ENCODE data around the gene CPLX3.

Gene CPLX3

DNA sequence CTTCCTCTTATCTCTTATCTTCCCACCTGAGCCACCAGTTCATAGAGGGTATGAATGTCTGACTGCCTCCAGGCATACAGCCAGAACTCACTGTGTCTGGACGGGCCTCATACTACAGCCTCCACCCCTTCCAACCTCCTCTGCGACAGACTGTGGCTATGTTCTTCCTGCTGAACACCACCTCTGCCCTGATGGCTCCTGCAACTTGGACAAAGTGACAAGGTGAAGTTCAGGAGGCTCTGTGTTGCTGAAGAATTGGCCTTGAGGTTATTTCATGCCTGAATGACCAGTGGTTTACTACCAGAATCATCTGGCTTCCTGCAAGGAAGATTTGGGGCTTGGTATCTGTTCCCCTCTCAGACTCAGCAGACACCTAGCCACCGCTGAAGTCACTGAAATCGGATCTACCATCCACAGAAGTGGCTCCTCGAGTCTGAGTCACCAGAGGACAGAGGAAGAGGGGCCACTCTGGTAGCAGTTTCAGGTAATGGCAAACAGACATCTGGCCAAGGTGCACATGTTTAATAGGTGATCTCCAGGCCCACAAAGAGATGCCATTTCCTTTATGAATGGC lies 30.7 kb downstream of the CPLX3 start:
- in situ Hi-C loops (cut with HindIII; ENCODE audit: low pct_ligation_motif_present, low pct_unique_long_range_greater_than_20kb, low sequenced_read_pairs): no loop called here

DNA sequence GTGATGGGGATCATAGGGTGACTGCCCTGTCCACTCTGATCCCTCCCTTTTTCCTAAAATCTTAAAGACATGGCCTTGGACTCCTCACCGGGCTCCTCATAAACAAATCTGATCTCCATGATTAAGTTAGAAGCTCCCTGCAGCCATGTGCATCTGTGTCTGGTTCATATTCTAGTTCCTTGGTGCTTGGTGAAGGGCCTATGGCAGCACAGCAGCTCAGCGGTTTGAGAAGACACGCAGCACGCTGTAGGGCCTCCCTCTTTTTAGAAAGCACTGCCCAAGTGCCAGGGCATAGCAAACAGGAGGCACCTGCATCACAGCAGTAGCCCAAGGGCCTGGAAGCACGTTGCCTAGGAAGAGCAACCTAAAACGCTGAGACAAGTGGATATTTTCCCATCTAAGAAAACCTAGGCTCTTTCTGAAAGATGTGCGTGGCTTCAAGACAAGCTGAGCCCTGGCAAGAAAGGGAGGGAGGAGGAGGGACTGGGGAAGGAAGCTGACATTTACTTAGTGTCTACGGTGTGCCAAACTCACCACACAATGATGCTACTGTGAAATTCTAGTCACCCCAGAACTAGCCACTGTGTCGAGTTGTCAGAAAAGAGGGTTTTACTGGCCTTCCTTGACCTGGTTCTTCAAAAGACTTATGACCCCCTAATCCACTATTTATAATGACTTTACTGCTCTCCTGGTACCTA lies 31.4 kb downstream of the CPLX3 start:
- in situ Hi-C loops (cut with HindIII; ENCODE audit: low pct_ligation_motif_present, low pct_unique_long_range_greater_than_20kb, low sequenced_read_pairs): no loop called here
- DNase-seq: no peak

More for the DNA sequence above, 30.7 kb downstream of the CPLX3 start:
- DNase-seq: no peak

DNA sequence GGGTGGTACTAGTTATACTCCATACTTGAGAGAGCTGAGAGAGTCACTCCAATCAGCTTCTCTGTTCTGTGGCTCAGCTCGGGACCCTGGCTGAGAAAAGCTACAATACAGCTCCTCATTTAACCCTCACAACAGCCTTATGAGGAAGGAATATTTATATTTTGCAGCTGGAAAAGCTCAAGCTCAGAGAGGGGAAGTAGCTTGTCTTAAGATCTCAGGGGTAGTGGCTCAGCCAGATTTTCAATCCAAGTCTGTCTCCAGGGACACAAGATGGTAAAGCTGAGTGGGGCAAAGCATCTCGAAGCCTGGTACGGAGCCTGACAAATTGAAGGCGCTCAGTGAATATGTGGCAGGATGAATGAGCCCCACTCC lies 31.9 kb downstream of the CPLX3 start:
- no peak for DNase-seq
- in situ Hi-C loops (cut with HindIII; ENCODE audit: low pct_ligation_motif_present, low pct_unique_long_range_greater_than_20kb, low sequenced_read_pairs): no loop called here

DNA sequence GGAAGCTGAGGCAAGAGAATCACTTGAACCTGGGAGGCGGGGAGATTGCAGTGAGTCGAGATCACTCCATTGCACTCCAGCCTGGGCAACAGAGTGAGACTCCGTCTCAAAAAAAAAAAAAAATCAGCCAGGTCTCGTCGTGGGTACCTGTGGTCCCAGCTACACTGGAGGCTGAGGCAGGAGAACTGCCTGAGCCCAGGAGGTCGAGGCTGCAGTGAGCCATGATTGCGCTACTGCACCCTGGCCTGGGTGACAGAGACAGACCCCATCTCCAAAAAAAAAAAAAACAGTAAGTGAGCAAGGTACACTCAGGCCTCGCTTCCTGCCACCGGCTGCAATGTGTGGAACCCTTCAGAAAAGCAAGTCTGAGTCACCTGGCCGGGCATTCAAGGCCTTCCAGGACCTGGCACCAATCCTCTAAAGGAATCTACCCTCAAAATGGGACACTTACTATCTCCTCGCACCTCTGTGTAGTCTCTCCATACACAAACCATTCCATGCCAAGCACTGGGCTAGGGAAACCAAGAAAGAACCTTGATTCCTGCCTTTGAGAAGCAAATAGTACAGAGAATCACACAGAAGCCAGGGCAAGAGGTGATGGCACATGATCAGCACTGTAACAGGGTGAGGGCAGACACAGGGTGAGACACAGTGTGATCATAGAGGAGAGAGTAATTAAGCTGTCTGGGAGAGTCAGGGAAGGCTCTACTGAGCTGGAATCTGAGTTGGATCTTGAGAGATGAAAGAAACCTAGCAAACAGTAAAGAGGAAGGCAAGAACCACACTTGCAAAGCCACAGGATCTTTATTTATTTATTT lies 37.0 kb downstream of the CPLX3 start:
- in situ Hi-C loops (cut with HindIII; ENCODE audit: low pct_ligation_motif_present, low pct_unique_long_range_greater_than_20kb, low sequenced_read_pairs): no loop called here
- DNase-seq: peak; percentile 53

DNA sequence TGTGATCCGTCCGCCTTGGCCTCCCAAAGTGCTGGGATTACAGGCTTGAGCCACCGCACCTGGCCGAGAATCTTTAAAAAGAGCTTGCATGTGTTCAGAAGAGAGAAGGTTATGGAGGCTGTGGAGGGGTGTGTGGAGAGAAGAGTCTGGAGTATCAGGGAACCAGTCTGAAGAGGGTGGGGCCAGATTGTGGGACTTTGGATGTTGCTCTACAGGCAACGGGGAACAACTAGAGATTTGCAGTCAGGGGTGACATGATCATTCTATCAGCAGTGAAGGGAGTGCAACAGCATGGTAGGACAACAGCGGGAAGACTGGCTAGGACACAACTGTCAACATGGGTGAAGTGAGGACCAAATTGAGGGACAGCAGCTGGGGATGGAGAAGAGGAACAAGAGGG lies 37.9 kb downstream of the CPLX3 start:
- in situ Hi-C loops (cut with HindIII; ENCODE audit: low pct_ligation_motif_present, low pct_unique_long_range_greater_than_20kb, low sequenced_read_pairs): no loop called here
- DNase-seq: no peak

DNA sequence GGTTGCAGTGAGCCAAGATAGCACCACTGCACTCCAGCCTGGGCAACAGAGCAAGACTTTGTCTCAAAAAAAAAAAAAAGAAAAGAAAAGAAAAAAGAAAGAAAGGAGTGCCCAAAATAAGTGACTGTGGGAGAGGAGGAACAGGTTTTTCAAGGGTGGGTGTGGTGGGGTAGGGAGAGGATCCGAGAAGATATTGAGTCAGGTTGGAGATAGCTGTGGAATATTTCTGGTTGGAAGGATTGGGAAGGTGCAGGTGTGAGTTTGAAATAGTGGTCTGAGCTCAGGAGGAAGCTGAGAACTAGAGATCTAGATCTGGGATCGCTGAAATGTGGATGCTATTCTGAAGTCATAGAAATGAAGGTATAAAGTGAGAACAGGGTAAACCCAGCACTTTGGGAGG lies 38.9 kb downstream of the CPLX3 start:
- in situ Hi-C loops (cut with HindIII; ENCODE audit: low pct_ligation_motif_present, low pct_unique_long_range_greater_than_20kb, low sequenced_read_pairs): no loop called here
- no peak for DNase-seq

DNA sequence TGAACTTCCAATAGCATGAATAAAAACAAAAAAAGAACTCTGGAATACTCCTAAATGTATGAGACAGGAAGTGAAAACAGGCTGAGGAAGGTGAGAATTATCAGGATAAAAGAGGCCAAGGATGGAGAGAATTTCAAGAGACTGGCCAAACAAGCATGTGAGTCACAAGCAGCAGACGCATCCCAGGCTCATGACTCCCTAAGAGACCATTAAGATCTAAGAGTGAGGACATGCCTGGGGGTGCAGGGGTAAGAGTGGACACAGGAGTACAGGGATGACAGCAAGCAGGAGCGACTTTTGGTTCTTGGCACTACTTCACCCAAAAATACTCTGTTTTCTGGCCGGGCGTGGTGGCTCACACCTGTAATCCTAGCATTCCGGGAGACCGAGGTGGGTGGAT lies 39.7 kb downstream of the CPLX3 start:
- in situ Hi-C loops (cut with HindIII; ENCODE audit: low pct_ligation_motif_present, low pct_unique_long_range_greater_than_20kb, low sequenced_read_pairs): no loop called here
- peak; percentile 64 for DNase-seq

DNA sequence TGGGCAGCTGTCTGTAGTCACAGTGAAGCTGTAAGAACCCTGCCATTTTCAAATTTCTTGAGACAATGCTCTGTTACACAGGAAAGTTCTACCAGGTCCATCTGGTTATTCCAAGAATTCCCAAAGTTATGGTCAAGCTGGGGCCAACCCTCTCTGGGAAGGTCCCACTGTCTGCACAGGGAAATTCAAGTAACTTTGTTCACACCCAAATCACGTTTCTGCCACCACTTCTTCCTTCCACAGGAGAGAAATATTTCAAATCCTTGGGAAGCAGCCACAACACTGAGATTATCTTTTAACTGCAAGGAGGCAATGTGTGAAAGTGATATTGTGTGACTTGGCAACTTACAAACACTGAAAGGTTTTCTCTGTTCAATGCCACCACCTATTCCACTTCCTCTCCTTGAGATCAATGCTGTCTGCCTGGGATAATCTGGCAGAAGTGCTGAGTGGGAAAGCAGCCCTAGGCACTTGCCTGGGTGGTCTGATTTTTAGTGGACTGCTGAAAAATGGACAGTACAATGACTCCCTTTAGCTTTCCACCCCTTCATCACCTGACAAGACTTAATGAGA lies 41.1 kb downstream of the CPLX3 start:
- DNase-seq: no peak
- in situ Hi-C loops (cut with HindIII; ENCODE audit: low pct_ligation_motif_present, low pct_unique_long_range_greater_than_20kb, low sequenced_read_pairs): no loop called here

DNA sequence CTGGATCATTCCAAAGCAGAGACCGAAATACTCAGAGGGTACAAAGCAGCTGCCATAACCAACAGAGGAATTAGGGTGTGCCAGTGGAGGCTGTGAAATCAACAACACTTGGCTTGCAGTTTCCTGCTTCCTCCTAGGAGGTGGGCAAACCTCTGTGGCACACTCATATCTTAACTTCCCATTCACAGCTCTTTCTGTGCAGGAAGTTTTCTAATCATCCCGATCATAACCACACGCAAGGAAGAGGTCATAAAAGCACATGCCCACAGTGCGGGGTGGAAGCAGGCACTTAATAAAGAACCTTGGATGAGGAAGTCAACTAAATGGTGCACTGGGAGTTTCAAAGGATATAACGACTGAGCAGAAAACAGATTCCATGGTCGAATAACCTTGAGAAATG lies 41.6 kb downstream of the CPLX3 start:
- DNase-seq: no peak
- in situ Hi-C loops (cut with HindIII; ENCODE audit: low pct_ligation_motif_present, low pct_unique_long_range_greater_than_20kb, low sequenced_read_pairs): no loop called here

DNA sequence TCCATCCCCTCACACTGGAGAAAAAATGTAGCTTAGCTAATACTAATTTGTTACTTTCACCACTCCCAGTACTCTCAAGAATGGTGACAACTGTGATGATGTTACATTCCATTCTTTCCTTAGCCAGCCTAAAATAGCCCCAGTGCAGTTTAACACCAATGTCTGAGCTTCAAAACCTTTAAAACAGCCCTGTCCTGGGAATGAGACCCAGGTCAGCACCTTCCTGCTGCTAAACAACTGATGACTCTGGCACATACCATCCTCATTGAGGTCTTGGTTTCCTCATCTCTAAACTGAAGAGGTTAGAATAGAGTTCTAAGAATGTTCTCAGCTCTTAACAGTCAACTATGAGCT lies 42.9 kb downstream of the CPLX3 start:
- in situ Hi-C loops (cut with HindIII; ENCODE audit: low pct_ligation_motif_present, low pct_unique_long_range_greater_than_20kb, low sequenced_read_pairs): no loop called here
- no peak for DNase-seq

DNA sequence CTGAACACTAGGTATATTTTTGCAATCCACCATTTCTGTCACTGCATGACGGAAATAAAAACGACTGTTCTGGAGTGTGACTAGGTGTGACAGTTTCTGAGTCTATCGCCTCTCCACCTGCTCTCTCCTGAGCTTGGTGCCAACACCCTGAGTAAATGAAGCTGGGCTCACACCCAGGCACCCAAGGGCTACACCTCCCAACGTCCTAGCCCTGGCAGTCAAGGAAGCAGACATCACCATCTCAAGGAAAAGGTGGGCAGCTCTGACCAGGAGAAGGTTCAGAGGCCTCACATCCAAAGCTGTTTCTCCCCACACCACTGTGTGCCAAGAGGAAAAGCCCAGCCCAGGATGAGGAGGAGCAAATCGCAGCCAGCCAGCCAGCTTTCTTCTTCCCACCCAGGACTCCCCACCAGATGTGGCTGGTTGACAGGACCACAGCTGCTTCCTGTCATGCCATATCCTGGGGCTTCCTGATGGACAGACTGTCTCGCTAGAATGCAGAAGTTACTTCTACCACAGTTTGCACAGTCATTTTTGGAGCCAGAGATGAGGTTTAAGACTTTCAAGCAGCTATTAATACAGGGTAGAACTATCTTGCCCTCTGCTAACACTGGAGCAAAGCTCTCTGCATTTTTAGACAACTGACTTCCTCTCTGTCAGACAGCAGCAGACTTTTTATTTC lies 43.4 kb downstream of the CPLX3 start:
- DNase-seq: no peak
- in situ Hi-C loops (cut with HindIII; ENCODE audit: low pct_ligation_motif_present, low pct_unique_long_range_greater_than_20kb, low sequenced_read_pairs): no loop called here

DNA sequence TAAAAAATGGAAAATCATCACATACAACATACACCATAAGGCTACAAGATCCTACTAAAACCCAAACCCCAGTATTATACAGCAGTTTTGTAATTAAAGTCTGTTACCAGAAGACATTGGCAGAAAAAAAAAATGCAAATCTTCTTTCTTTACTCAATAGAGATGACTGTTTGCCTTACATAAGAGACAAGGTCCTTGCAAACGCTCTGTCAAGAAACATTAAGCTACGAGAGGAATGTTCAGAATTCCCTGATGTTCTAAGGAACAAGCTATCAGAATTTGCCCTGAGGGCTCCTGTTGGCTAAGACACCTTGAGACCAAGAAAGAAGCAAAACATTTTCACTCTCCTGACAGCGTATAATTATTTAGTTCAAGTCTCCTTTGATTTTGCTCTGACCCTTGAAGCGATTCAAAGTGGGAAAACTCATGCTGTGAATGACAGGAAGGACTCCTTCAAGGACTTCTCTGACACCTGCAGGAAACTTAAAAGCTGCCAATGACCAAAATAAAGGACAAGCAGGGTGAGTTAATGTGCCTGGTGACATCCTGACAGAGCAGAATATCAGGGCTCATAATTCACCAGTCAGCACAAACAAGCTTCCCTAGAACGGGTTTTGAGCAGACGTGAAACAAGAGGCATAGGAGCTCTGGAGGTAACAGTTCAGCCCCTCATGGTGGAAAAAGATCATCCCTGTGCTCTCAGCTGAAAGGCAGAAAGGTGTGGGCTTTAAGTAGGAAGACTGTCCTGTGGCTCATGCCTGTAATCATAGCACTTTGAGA lies 44.2 kb downstream of the CPLX3 start:
- DNase-seq: no peak
- in situ Hi-C loops (cut with HindIII; ENCODE audit: low pct_ligation_motif_present, low pct_unique_long_range_greater_than_20kb, low sequenced_read_pairs): no loop called here

DNA sequence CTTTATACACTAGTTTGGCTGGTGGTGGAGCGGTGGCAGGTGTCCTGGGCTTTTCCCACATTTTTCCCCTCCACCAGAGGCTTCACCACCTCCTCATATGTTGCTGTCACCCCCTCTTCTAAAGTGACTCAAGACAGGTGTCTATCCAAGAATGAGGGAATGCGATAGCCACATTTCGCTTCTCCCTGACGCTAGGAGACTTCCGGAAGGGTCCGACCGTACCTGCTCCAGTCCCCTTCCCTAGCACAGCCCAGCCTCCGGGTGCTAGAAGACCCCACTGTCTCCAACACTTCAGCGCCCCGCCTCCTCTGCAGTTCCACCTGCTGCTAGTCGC lies 46.2 kb downstream of the CPLX3 start:
- in situ Hi-C loops (cut with HindIII; ENCODE audit: low pct_ligation_motif_present, low pct_unique_long_range_greater_than_20kb, low sequenced_read_pairs): no loop called here
- no peak for DNase-seq

DNA sequence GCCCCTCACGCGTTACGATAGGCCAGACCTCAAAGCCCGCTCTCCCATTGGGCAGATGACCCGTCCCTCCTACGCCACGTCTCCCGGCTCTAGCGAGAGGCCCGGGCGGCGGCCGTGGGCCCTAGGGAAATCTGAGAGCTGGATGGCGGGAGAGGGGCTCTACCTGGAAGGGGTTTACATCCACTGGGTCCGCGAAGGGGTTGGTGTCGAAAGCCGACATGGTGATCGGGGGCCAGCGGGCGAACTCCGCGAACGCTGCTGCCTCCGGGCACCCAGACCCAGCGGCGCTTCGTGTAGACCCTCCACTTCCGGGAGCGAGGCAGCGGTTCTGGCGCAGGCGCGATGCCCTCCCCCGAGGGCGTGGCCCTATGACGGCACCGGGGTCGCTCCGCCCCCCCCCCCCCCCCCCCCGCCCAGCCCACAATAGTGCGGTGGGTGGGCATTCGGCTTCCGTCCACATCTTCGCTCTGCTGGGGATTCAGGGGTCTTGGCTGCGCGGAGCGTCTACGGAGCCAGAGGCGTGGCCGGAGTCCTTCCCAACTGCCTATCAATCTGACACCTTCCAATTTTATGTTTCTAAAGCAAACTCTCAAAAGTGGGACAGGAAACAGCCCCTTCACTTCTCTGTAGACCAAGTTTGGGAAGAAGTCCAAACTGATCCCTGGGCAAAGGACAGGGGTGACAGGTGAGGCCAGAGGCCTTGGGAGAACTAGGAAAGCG lies 46.8 kb downstream of the CPLX3 start, which contains the start of gene SCAMP2:
Gene SCAMP2 (minus strand): TSS at position 330 of the 720 bp plus-strand sequence. CDS start 110 bp downstream, at position 220.
- peak; percentile 92 for DNase-seq
- in situ Hi-C loops (cut with HindIII; ENCODE audit: low pct_ligation_motif_present, low pct_unique_long_range_greater_than_20kb, low sequenced_read_pairs): no loop called here

DNA sequence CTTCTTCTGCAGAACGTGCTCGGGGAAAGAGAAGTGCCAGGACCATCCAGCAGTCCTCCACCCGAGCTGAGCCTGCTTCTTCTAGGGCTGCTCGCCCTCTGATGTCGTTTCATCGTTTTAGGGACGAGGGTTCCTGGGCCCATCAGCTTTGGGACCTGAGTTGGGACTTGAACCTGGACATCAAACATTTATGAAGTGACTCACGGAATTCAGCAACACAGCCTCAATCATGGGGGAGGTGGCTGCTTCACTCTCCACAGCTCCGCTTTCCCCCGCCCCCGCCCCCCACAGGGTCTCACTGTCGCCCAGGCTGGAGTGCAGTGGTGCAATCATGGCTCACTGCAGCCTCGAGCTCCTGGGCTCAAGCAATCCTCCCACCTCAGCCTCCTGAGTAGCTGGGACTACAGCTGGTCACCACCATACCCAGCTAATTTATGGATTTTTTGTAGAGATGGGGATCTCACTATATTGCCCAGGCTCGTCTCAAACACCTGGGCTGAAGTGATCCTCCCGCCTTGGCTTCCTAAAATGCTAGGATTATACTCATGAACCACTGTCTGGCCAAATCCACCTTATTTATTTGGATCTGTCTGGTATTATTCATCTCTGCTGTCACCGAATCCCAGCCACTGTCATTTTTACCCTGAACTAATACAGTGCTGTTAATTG lies 47.5 kb downstream of the CPLX3 start:
- in situ Hi-C loops (cut with HindIII; ENCODE audit: low pct_ligation_motif_present, low pct_unique_long_range_greater_than_20kb, low sequenced_read_pairs): no loop called here
- peak; percentile 14 for DNase-seq

DNA sequence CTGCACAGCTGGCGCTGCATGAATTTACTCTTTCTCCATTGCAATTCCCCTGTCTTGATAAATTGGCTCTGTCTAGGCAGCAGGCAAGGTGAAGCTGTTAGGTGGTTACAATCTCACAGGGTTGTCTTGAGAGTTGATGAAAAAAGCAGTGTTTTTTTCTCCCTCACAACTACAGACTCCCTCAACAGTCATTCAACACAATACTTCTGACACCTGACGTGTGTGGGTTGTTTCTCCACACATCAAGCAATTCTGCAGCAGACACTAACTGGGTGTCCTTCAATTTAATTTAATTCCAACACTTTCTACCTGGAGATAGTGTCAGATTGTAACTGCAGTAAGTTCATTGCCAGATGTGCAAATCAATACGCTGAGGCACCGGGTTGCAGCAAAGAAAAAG lies 51.8 kb downstream of the CPLX3 start:
- in situ Hi-C loops (cut with HindIII; ENCODE audit: low pct_ligation_motif_present, low pct_unique_long_range_greater_than_20kb, low sequenced_read_pairs): no loop called here
- DNase-seq: no peak

Data from ACHN (cell line).